Smooth muscle cell of the brain vasculature (primary cell): Measurements from ENCODE around the gene RSRC2.
"Not testable (repeated sequence)": the region's sequence is repeated elsewhere in the genome, so short reads cannot be mapped to it uniquely, and the experiment has no call there.

ENCODE experiments used
- DNase-seq: peaks from one replicate; pipeline ENCODE4 v3.0.0-alpha.2; 2012; ENCODE audit warnings: low read depth, low spot score

Gene RSRC2

GRCh38 chr12:122518908-122519307 is 7.8 kb downstream of the RSRC2 start:
- DNase-seq = no peak

GRCh38 chr12:122517877-122518276 is 8.9 kb downstream of the RSRC2 start:
- peak; percentile 65 for DNase-seq

- no peak for DNase-seq
Observed at GRCh38 chr12:122516544-122517361, 10.0 kb downstream of the RSRC2 start.

- DNase-seq = no peak
Observed at GRCh38 chr12:122515275-122515674, 11.5 kb downstream of the RSRC2 start.

- DNase-seq = no peak
Observed at GRCh38 chr12:122513660-122514059, 13.1 kb downstream of the RSRC2 start.

- not testable (repeated sequence) for DNase-seq
Observed at GRCh38 chr12:122513028-122513427, 13.7 kb downstream of the RSRC2 start.

GRCh38 chr12:122508163-122508562 is 18.6 kb downstream of the RSRC2 start:
- DNase-seq = no peak

- DNase-seq = no peak
Observed at GRCh38 chr12:122506393-122506938, 20.3 kb downstream of the RSRC2 start.

- no peak for DNase-seq
Observed at GRCh38 chr12:122505419-122506051, 21.2 kb downstream of the RSRC2 start.

GRCh38 chr12:122503783-122504590 is 22.7 kb downstream of the RSRC2 start:
- DNase-seq = no peak

- DNase-seq = no peak
Observed at GRCh38 chr12:122503147-122503751, 23.5 kb downstream of the RSRC2 start.

- no peak for DNase-seq
Observed at GRCh38 chr12:122501489-122501989, 25.2 kb downstream of the RSRC2 start.

GRCh38 chr12:122500685-122501488 is 25.8 kb downstream of the RSRC2 start, which contains the start of gene ZCCHC8:
TSS of gene ZCCHC8 (minus strand) at chr12:122500932. CDS start at chr12:122500840, 92 bp downstream.
- peak; percentile 96 for DNase-seq

GRCh38 chr12:122499991-122500684 is 26.6 kb downstream of the RSRC2 start:
- no peak for DNase-seq

- no peak for DNase-seq
Observed at GRCh38 chr12:122495258-122495657, 31.5 kb downstream of the RSRC2 start.

GRCh38 chr12:122493222-122493621 is 33.5 kb downstream of the RSRC2 start:
- not testable (repeated sequence) for DNase-seq

- no peak for DNase-seq
Observed at GRCh38 chr12:122491991-122492390, 34.7 kb downstream of the RSRC2 start.

- no peak for DNase-seq
Observed at GRCh38 chr12:122489038-122489437, 37.7 kb downstream of the RSRC2 start.

- not testable (repeated sequence) for DNase-seq
Observed at GRCh38 chr12:122487807-122488206, 38.9 kb downstream of the RSRC2 start.
